ENCODE data around the gene CDRT15L2.
"Not testable (repeated sequence)": the region's sequence is repeated elsewhere in the genome, so short reads cannot be mapped to it uniquely, and the experiment has no call there.

- not testable (repeated sequence) for TF ChIP-seq POLR2A (IDR thresholded peaks at IDR 0.05)
- TF ChIP-seq, protein P1, sequence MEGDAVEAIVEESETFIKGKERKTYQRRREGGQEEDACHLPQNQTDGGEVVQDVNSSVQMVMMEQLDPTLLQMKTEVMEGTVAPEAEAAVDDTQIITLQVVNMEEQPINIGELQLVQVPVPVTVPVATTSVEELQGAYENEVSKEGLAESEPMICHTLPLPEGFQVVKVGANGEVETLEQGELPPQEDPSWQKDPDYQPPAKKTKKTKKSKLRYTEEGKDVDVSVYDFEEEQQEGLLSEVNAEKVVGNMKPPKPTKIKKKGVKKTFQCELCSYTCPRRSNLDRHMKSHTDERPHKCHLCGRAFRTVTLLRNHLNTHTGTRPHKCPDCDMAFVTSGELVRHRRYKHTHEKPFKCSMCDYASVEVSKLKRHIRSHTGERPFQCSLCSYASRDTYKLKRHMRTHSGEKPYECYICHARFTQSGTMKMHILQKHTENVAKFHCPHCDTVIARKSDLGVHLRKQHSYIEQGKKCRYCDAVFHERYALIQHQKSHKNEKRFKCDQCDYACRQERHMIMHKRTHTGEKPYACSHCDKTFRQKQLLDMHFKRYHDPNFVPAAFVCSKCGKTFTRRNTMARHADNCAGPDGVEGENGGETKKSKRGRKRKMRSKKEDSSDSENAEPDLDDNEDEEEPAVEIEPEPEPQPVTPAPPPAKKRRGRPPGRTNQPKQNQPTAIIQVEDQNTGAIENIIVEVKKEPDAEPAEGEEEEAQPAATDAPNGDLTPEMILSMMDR (IDR thresholded peaks at IDR 0.05) = not testable (repeated sequence)
These were observed 11.5 kb downstream of the CDRT15L2 start for GRCh38 chr17:20591040-20591439.

Measured in adrenal gland (tissue), 5 donors.